GM11168 (cell line): ENCODE data around the gene THBS2.

Source experiments
- in situ Hi-C: fragments of 300-500 bp; cut with MboI; formaldehyde crosslinking; loops from one replicate; pipeline ENCODE4 v1.12.0; 2022; ENCODE audit warnings: low sequenced_read_pairs; ENCODE audit not compliant: unreplicated experiment

Gene THBS2

GRCh38 chr6:169170583-169170955, 83.1 kb downstream of the THBS2 start:
- in situ Hi-C loops, result no loop called here

- in situ Hi-C loops, result no loop called here
Observed at GRCh38 chr6:169169941-169170582, 83.6 kb downstream of the THBS2 start.

GRCh38 chr6:169169375-169169774, 84.3 kb downstream of the THBS2 start:
- in situ Hi-C loops, result no loop called here

GRCh38 chr6:169168706-169169105, 84.9 kb downstream of the THBS2 start:
- in situ Hi-C loops, result no loop called here

GRCh38 chr6:169168302-169168630, 85.4 kb downstream of the THBS2 start:
- in situ Hi-C loops, result no loop called here

- in situ Hi-C loops, result no loop called here
Observed at GRCh38 chr6:169167581-169168301, 85.9 kb downstream of the THBS2 start.

- in situ Hi-C loops, result no loop called here
Observed at GRCh38 chr6:169166896-169167580, 86.6 kb downstream of the THBS2 start.
